IPS-20b (cell line): ENCODE data around the gene NFIC.
"Not testable (repeated sequence)": the region's sequence is repeated elsewhere in the genome, so short reads cannot be mapped to it uniquely, and the experiment has no call there.

ENCODE experiments used
- H3K27ac ChIP-seq: one replicate; pipeline ENCODE4 v1.5.1; 2013; ENCODE audit warnings: low read length
- H3K27me3 ChIP-seq: 2 replicates; pipeline ENCODE4 v1.6.1; 2013; ENCODE audit warnings: mild to moderate bottlenecking, low read length, inconsistent platforms; ENCODE audit not compliant: insufficient read depth
- H3K36me3 ChIP-seq: 2 replicates; pipeline ENCODE4 v1.6.1; 2013; ENCODE audit warnings: low read depth, mild to moderate bottlenecking, inconsistent platforms, low read length, moderate library complexity; ENCODE audit not compliant: insufficient read depth
- H3K4me1 ChIP-seq: 2 replicates; pipeline ENCODE4 v1.6.1; 2013; ENCODE audit warnings: mild to moderate bottlenecking, control low read depth, inconsistent platforms, low read length, moderate library complexity; ENCODE audit not compliant: insufficient read depth
- H3K4me3 ChIP-seq: 2 replicates; pipeline ENCODE4 v1.5.1; 2013; ENCODE audit warnings: mild to moderate bottlenecking, low read length, inconsistent platforms
- H3K9ac ChIP-seq: 2 replicates; pipeline ENCODE4 v1.6.1; 2013; ENCODE audit warnings: low read depth, mild to moderate bottlenecking, inconsistent platforms, low read length, moderate library complexity
- H3K9me3 ChIP-seq: 2 replicates; pipeline ENCODE4 v1.6.1; 2013; ENCODE audit warnings: mild to moderate bottlenecking, low read depth, low read length, inconsistent platforms; ENCODE audit not compliant: insufficient read depth

Gene NFIC

GRCh38 chr19:3342246-3342645 lies 24.1 kb upstream of the NFIC start:
- Histone ChIP-seq H3K9me3 (no peaks in the 10 kb centered on the region), H3K9ac (no peak overlapping the region), H3K27ac (no peak overlapping the region), H3K4me1 (no peaks in the 10 kb centered on the region), H3K27me3 (peaks cover 21% of the 10 kb centered on the region), H3K36me3 (no peaks in the 10 kb centered on the region), H3K4me3 (no peak overlapping the region)

GRCh38 chr19:3342962-3343361 lies 23.4 kb upstream of the NFIC start:
- H3K27me3 ChIP-seq = peaks cover 22% of the 10 kb centered on the region
- not testable (repeated sequence) for H3K4me3 ChIP-seq, H3K27ac ChIP-seq, H3K9ac ChIP-seq, H3K9me3 ChIP-seq, H3K36me3 ChIP-seq, H3K4me1 ChIP-seq

GRCh38 chr19:3343619-3344502 lies 22.5 kb upstream of the NFIC start:
- H3K9ac ChIP-seq = no peak overlapping the region
- H3K27me3 ChIP-seq = peaks cover 22% of the 10 kb centered on the region
- H3K9me3 ChIP-seq = no peaks in the 10 kb centered on the region
- H3K36me3 ChIP-seq = no peaks in the 10 kb centered on the region
- no peak overlapping the region for H3K27ac ChIP-seq
- no peaks in the 10 kb centered on the region for H3K4me1 ChIP-seq
- H3K4me3 ChIP-seq = no peak overlapping the region

- Histone ChIP-seq H3K27me3 (peaks cover 27% of the 10 kb centered on the region), H3K4me3 (no peak overlapping the region), H3K4me1 (no peaks in the 10 kb centered on the region), H3K9me3 (no peaks in the 10 kb centered on the region), H3K9ac (no peak overlapping the region), H3K36me3 (no peaks in the 10 kb centered on the region), H3K27ac (no peak overlapping the region)
Measured at GRCh38 chr19:3344608-3345598, 21.5 kb upstream of the NFIC start.

GRCh38 chr19:3345850-3346460 lies 20.4 kb upstream of the NFIC start:
- H3K9ac ChIP-seq = no peak overlapping the region
- peaks cover 30% of the 10 kb centered on the region for H3K27me3 ChIP-seq
- no peak overlapping the region for H3K4me3 ChIP-seq
- H3K9me3 ChIP-seq = no peaks in the 10 kb centered on the region
- no peaks in the 10 kb centered on the region for H3K36me3 ChIP-seq
- no peaks in the 10 kb centered on the region for H3K4me1 ChIP-seq
- no peak overlapping the region for H3K27ac ChIP-seq

GRCh38 chr19:3346677-3347353 lies 19.6 kb upstream of the NFIC start:
- H3K27me3 ChIP-seq = peaks cover 35% of the 10 kb centered on the region
- H3K27ac ChIP-seq = no peak overlapping the region
- no peak overlapping the region for H3K9ac ChIP-seq
- H3K4me1 ChIP-seq = no peaks in the 10 kb centered on the region
- H3K36me3 ChIP-seq = no peaks in the 10 kb centered on the region
- H3K9me3 ChIP-seq = no peaks in the 10 kb centered on the region
- H3K4me3 ChIP-seq = no peak overlapping the region

GRCh38 chr19:3348042-3348441 lies 18.3 kb upstream of the NFIC start:
- no peaks in the 10 kb centered on the region for H3K36me3 ChIP-seq
- no peaks in the 10 kb centered on the region for H3K9me3 ChIP-seq
- peaks cover 46% of the 10 kb centered on the region for H3K27me3 ChIP-seq
- no peak overlapping the region for H3K27ac ChIP-seq
- H3K4me3 ChIP-seq = no peak overlapping the region
- H3K4me1 ChIP-seq = no peaks in the 10 kb centered on the region
- no peak overlapping the region for H3K9ac ChIP-seq

- not testable (repeated sequence) for H3K9ac ChIP-seq, H3K4me1 ChIP-seq, H3K36me3 ChIP-seq, H3K4me3 ChIP-seq, H3K9me3 ChIP-seq, H3K27ac ChIP-seq
- peaks cover 51% of the 10 kb centered on the region for H3K27me3 ChIP-seq
Measured at GRCh38 chr19:3348469-3348868, 17.9 kb upstream of the NFIC start.

- Histone ChIP-seq H3K9ac (no peak overlapping the region), H3K4me1 (no peaks in the 10 kb centered on the region), H3K27ac (no peak overlapping the region), H3K27me3 (peaks cover 67% of the 10 kb centered on the region), H3K9me3 (no peaks in the 10 kb centered on the region), H3K4me3 (no peak overlapping the region), H3K36me3 (no peaks in the 10 kb centered on the region)
Measured at GRCh38 chr19:3350014-3350663, 16.2 kb upstream of the NFIC start.

GRCh38 chr19:3351702-3352447 lies 14.5 kb upstream of the NFIC start:
- no peaks in the 10 kb centered on the region for H3K4me1 ChIP-seq
- H3K27me3 ChIP-seq = peaks cover 74% of the 10 kb centered on the region
- no peak overlapping the region for H3K9ac ChIP-seq
- H3K9me3 ChIP-seq = no peaks in the 10 kb centered on the region
- H3K27ac ChIP-seq = no peak overlapping the region
- no peak overlapping the region for H3K4me3 ChIP-seq
- H3K36me3 ChIP-seq = no peaks in the 10 kb centered on the region
